ENCODE results near the gene SIM2. TPM values are rescaled to one million over a fixed set of nuclear protein-coding genes. Genes with fewer than 3 reads are reported as not detected.

The SIM2 gene
- polyA plus RNA-seq, 1 donor from 2014 or later, result not detected

DNA sequence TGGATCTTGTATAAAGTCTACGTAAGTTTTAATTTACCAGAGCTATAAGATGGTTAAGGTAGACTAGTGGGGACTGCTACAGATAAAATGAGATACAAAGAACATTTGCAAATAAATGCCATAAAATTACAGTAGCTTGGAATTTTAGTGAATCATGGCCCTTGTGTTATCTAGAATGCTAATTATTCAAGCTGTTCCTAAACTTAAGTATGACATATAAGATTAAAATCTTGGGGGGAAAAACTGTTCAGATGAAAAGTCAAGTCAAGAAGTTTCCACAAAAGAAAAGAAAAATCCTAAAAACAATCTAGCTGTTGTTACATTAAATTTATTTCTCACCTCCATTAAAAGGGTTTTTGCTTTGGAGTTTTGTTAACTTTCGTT lies 51.7 kb downstream of the SIM2 start:
- no peak overlapping the region for H3K27ac ChIP-seq (ENCODE audit: low read length)
- no peak overlapping the region for H3K4me2 ChIP-seq (ENCODE audit: low read length)

DNA sequence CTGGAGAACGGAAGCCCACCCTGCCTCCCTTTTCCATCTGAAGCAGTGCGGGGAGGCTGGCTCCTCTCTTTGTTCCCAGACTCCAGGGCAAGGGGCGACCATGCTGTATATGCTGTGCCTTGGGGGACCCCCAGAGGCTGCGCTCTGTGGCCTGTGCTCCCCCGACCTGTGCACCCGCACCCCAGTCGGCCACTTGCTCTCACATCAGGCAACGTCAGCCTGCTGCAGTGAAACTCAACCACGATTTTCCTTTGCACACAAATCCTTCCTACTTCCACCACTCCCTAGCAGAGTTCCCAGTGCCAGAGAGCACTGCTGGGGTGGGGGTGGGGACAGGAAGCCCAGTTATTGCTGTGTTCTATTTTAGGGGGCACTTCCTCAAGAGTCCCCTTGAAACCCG lies 52.5 kb downstream of the SIM2 start:
- Histone ChIP-seq H4K20me1 (ENCODE audit: insufficient read depth) (no peaks in the 10 kb centered on the region), H2AFZ (ENCODE audit: low read depth, low read length) (no peak overlapping the region), H3K27me3 (ENCODE audit: insufficient read depth, low read depth, low read length) (peaks cover 20% of the 10 kb centered on the region), H3K79me2 (replicated peaks; ENCODE audit: insufficient read depth, low read length) (no peaks in the 10 kb centered on the region), H3K9ac (ENCODE audit: low read length) (no peak overlapping the region), H3K4me2 (ENCODE audit: low read length) (no peak overlapping the region), H3K36me3 (ENCODE audit: insufficient read depth, low read length) (no peaks in the 10 kb centered on the region), H3K9me2 (ENCODE audit: insufficient read depth, low read length) (no peaks in the 10 kb centered on the region), H3K27ac (ENCODE audit: low read length) (no peak overlapping the region), H3F3A (ENCODE audit: insufficient read depth, low read length, poor library complexity, severe bottlenecking) (no peaks in the 10 kb centered on the region), H3K9me3 (ENCODE audit: low read length) (no peaks in the 10 kb centered on the region), H3K4me3 (ENCODE audit: low read length) (no peak overlapping the region)
- TF ChIP-seq, protein P1, sequence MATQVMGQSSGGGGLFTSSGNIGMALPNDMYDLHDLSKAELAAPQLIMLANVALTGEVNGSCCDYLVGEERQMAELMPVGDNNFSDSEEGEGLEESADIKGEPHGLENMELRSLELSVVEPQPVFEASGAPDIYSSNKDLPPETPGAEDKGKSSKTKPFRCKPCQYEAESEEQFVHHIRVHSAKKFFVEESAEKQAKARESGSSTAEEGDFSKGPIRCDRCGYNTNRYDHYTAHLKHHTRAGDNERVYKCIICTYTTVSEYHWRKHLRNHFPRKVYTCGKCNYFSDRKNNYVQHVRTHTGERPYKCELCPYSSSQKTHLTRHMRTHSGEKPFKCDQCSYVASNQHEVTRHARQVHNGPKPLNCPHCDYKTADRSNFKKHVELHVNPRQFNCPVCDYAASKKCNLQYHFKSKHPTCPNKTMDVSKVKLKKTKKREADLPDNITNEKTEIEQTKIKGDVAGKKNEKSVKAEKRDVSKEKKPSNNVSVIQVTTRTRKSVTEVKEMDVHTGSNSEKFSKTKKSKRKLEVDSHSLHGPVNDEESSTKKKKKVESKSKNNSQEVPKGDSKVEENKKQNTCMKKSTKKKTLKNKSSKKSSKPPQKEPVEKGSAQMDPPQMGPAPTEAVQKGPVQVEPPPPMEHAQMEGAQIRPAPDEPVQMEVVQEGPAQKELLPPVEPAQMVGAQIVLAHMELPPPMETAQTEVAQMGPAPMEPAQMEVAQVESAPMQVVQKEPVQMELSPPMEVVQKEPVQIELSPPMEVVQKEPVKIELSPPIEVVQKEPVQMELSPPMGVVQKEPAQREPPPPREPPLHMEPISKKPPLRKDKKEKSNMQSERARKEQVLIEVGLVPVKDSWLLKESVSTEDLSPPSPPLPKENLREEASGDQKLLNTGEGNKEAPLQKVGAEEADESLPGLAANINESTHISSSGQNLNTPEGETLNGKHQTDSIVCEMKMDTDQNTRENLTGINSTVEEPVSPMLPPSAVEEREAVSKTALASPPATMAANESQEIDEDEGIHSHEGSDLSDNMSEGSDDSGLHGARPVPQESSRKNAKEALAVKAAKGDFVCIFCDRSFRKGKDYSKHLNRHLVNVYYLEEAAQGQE (IDR thresholded peaks at IDR 0.05; ENCODE audit: borderline replicate concordance), result no peak
- TF ChIP-seq, protein P2, sequence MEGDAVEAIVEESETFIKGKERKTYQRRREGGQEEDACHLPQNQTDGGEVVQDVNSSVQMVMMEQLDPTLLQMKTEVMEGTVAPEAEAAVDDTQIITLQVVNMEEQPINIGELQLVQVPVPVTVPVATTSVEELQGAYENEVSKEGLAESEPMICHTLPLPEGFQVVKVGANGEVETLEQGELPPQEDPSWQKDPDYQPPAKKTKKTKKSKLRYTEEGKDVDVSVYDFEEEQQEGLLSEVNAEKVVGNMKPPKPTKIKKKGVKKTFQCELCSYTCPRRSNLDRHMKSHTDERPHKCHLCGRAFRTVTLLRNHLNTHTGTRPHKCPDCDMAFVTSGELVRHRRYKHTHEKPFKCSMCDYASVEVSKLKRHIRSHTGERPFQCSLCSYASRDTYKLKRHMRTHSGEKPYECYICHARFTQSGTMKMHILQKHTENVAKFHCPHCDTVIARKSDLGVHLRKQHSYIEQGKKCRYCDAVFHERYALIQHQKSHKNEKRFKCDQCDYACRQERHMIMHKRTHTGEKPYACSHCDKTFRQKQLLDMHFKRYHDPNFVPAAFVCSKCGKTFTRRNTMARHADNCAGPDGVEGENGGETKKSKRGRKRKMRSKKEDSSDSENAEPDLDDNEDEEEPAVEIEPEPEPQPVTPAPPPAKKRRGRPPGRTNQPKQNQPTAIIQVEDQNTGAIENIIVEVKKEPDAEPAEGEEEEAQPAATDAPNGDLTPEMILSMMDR (IDR thresholded peaks at IDR 0.05; ENCODE audit: poor library complexity, severe bottlenecking), result no peak
- TF ChIP-seq POLR2AphosphoS5 (IDR thresholded peaks at IDR 0.05) (no peak), TAF1 (IDR thresholded peaks at IDR 0.05; ENCODE audit: low read depth) (no peak), EZH2 (IDR thresholded peaks at IDR 0.05; ENCODE audit: borderline replicate concordance, insufficient read depth, low read length, poor library complexity, severe bottlenecking) (no peak), RAD21 (conservative IDR thresholded peaks at IDR 0.05) (no peak), SMC3 (conservative IDR thresholded peaks at IDR 0.05; ENCODE audit: poor library complexity) (no peak)

More for the DNA sequence above, 51.7 kb downstream of the SIM2 start:
- Histone ChIP-seq H3F3A (ENCODE audit: insufficient read depth, low read length, poor library complexity, severe bottlenecking) (no peaks in the 10 kb centered on the region), H3K27me3 (ENCODE audit: insufficient read depth, low read depth, low read length) (peaks cover 23% of the 10 kb centered on the region), H3K9me3 (ENCODE audit: low read length) (no peaks in the 10 kb centered on the region), H4K20me1 (ENCODE audit: insufficient read depth) (no peaks in the 10 kb centered on the region), H3K9ac (ENCODE audit: low read length) (no peak overlapping the region), H3K36me3 (ENCODE audit: insufficient read depth, low read length) (no peaks in the 10 kb centered on the region), H3K4me3 (ENCODE audit: low read length) (no peak overlapping the region), H3K9me2 (ENCODE audit: insufficient read depth, low read length) (no peaks in the 10 kb centered on the region), H2AFZ (ENCODE audit: low read depth, low read length) (no peak overlapping the region), H3K79me2 (replicated peaks; ENCODE audit: insufficient read depth, low read length) (no peaks in the 10 kb centered on the region)
- TF ChIP-seq EP300 (conservative IDR thresholded peaks at IDR 0.05; ENCODE audit: poor library complexity, severe bottlenecking), result no peak
- TF ChIP-seq TAF1 (IDR thresholded peaks at IDR 0.05; ENCODE audit: low read depth), result no peak
- TF ChIP-seq RAD21 (conservative IDR thresholded peaks at IDR 0.05), result no peak
- TF ChIP-seq, protein P1 (IDR thresholded peaks at IDR 0.05; ENCODE audit: borderline replicate concordance), result no peak
- no peak for TF ChIP-seq SMC3 (conservative IDR thresholded peaks at IDR 0.05; ENCODE audit: poor library complexity)
- no peak for TF ChIP-seq MXI1 (conservative IDR thresholded peaks at IDR 0.05; ENCODE audit: poor library complexity, severe bottlenecking)
- no peak for TF ChIP-seq POLR2AphosphoS5 (IDR thresholded peaks at IDR 0.05)
- TF ChIP-seq EZH2 (IDR thresholded peaks at IDR 0.05; ENCODE audit: borderline replicate concordance, insufficient read depth, low read length, poor library complexity, severe bottlenecking), result no peak
- TF ChIP-seq, protein P2 (IDR thresholded peaks at IDR 0.05; ENCODE audit: poor library complexity, severe bottlenecking), result no peak
